NCI-H128 (cell line): ENCODE data around the gene EN2.
"Not testable (repeated sequence)": the region's sequence is repeated elsewhere in the genome, so short reads cannot be mapped to it uniquely, and the experiment has no call there.

Experiments used
- DNase-seq: peaks from one replicate; lab custom pipeline; 2025; ENCODE audit not compliant: unreplicated experiment; lab: John Stamatoyannopoulos, UW

EN2 gene

GRCh38 chr7:155425887-155426286 lies 32.0 kb upstream of the EN2 start:
- DNase-seq: no peak

- no peak for DNase-seq
Measured at GRCh38 chr7:155426543-155427410, 31.2 kb upstream of the EN2 start.

- DNase-seq: no peak
Measured at GRCh38 chr7:155427411-155428038, 30.4 kb upstream of the EN2 start.

GRCh38 chr7:155428171-155428834 lies 29.6 kb upstream of the EN2 start:
- no peak for DNase-seq

- DNase-seq: no peak
Measured at GRCh38 chr7:155429651-155430050, 28.3 kb upstream of the EN2 start.

- DNase-seq: no peak
Measured at GRCh38 chr7:155430606-155431005, 27.3 kb upstream of the EN2 start.

- no peak for DNase-seq
Measured at GRCh38 chr7:155431231-155431630, 26.7 kb upstream of the EN2 start.

GRCh38 chr7:155431711-155432110 lies 26.2 kb upstream of the EN2 start:
- no peak for DNase-seq

GRCh38 chr7:155435110-155435509 lies 22.8 kb upstream of the EN2 start:
- no peak for DNase-seq

GRCh38 chr7:155437836-155438235 lies 20.1 kb upstream of the EN2 start:
- no peak for DNase-seq

- no peak for DNase-seq
Measured at GRCh38 chr7:155438777-155439176, 19.2 kb upstream of the EN2 start.

GRCh38 chr7:155439311-155440017 lies 18.5 kb upstream of the EN2 start:
- DNase-seq: no peak

GRCh38 chr7:155440018-155440410 lies 17.9 kb upstream of the EN2 start:
- DNase-seq: no peak

- DNase-seq: no peak
Measured at GRCh38 chr7:155441856-155442255, 16.1 kb upstream of the EN2 start.

- no peak for DNase-seq
Measured at GRCh38 chr7:155444746-155445145, 13.2 kb upstream of the EN2 start.

GRCh38 chr7:155445606-155446005 lies 12.3 kb upstream of the EN2 start:
- not testable (repeated sequence) for DNase-seq

- DNase-seq: no peak
Measured at GRCh38 chr7:155447603-155448002, 10.3 kb upstream of the EN2 start.

GRCh38 chr7:155448632-155449007 lies 9.3 kb upstream of the EN2 start:
- no peak for DNase-seq

GRCh38 chr7:155449008-155449868 lies 8.7 kb upstream of the EN2 start:
- DNase-seq: no peak

GRCh38 chr7:155449869-155450557 lies 7.9 kb upstream of the EN2 start:
- DNase-seq: no peak
